Measurements from ENCODE around the gene PPP2R5D.
"Not testable (repeated sequence)": the region's sequence is repeated elsewhere in the genome, so short reads cannot be mapped to it uniquely, and the experiment has no call there.

The PPP2R5D gene
- total RNA-seq = 59.9 to 73.5 reads per million in 2 donors

DNA sequence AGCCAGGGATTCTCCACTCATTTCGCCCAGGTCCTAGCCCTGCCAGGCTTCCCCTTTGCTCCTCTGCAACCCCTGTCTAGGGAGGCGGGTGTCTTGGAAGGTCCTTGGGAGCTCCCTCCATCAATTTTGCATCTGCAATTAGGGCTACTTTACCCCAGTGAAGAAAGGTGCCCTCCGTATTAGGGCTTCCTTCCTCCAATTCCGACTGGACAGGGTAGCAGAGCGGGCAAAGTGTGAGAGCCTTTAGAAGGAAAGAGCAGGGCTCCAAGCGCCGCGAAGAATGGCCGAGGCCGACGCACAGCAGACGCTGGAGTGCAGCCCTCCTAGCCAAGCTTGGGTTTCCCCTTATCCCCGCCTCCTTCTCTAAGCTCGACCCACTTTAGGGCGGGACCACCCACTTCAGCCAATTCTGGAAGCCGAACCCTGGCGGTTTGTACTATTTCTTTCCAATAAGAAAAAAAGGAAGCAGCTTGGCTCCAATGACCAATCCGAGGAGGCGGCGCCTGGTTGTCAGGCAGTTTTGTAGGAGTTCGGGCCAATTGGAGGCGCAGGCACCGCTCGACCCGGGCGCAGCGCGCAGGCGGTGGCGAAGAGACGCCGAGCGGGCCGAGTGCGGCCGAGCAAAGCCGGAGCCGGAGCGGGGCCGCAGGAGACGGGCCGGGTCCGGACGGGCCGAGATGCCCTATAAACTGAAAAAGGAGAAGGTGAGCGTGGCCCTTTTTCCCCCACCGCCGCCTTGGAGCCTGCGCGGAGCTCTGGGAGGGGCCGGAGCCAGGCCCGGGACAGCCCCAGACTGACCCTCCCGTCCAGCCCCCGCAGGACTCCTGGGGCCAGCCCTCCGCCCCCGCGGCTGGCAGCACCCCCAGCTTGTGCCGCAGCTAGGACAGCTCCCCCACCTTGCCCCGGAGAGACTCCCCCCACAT lies at the start of gene PPP2R5D:
TSS of gene PPP2R5D (plus strand) at position 570 of the 923 bp plus-strand sequence. CDS start at position 678, 108 bp downstream.
- peak; percentile 66 for DNase-seq

GRCh38 chr6:42935322-42935721 lies 49.0 kb upstream of the PPP2R5D start:
- DNase-seq = no peak

- DNase-seq = no peak
Measured at GRCh38 chr6:42936398-42936797, 48.0 kb upstream of the PPP2R5D start.

GRCh38 chr6:42937548-42938427 lies 46.6 kb upstream of the PPP2R5D start:
- no peak for DNase-seq

- DNase-seq = no peak
Measured at GRCh38 chr6:42938428-42938796, 46.0 kb upstream of the PPP2R5D start.

GRCh38 chr6:42938987-42939809 lies 45.2 kb upstream of the PPP2R5D start:
- DNase-seq = no peak

DNA sequence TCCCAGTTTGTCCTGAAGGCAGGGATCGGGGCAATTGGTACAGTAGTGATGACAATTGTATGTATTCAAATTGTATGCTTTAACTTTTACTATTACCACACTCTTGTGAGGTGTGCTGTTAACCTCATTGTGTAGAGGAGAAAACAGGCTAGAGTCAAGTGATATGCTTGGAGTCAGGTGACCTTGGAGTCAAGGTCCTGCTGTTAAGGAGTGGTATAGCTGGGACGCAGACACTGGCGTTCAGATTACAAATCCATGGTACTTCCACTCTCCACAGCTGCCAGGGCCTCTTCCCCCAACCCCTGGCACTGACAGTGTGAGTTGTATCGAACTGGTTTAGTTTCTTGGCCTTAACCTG lies 44.6 kb upstream of the PPP2R5D start:
- DNase-seq = no peak

GRCh38 chr6:42940493-42941045 lies 43.8 kb upstream of the PPP2R5D start:
- DNase-seq = no peak

- DNase-seq = not testable (repeated sequence)
Measured at GRCh38 chr6:42941356-42941755, 43.0 kb upstream of the PPP2R5D start.

GRCh38 chr6:42942444-42942843 lies 41.9 kb upstream of the PPP2R5D start:
- no peak for DNase-seq

DNA sequence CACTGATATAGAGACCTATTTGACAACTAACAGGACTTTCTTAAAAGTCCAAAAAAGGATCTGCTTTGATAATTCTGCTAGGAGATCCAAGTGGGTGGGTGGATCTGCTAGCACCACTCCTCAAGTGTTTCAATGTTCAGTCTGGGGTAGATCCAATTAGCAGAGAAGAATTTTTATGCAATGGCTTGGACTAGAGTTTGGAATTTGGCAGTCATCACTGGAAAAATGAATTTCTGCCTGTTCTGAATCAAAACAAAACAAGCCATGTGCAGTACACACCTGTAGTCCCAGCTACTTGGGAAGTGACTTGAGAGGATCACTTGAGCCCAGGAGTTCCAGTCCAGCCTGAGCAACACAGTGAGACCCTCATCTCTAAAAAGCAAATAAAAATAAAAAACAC lies 36.4 kb upstream of the PPP2R5D start:
- DNase-seq = no peak

GRCh38 chr6:42952389-42952788 lies 32.0 kb upstream of the PPP2R5D start:
- DNase-seq = no peak

DNA sequence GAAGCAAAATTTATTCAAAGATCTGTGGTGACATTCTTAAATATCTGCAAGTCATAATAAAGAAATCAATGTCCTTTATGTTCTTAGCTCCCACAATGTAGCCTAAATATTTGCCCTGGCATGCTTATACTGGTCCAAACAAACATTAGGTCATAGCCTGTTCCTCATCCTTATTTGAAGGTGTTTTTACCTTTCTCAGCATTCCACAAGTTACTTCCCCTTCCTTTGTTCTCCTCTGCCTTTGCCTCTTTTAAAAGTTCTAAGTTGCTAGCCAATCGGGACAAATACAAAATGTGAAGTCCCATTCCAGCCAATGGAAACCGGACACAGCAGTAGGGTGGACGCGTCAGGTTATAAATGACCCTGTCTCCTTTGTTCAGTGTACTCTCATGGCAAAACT lies 30.0 kb upstream of the PPP2R5D start:
- not testable (repeated sequence) for DNase-seq

DNA sequence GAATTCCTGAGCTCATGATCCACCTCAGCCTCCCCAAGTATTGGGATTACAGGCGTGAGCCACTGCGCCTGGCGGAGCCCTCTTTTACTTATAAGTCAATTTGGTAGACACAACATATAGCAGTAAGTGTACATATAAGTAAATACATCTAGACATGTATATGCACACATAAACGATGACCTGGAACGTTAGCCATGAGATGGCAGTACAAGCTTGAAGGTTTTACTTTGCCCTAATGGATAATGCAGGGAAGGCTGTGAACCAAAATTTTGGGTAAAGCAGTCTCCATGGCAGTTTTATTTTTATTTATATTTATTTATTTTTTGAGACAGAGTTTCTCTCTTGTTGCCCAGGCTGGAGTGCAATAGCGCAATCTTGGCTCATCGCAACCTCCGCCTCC lies 26.2 kb upstream of the PPP2R5D start:
- DNase-seq = no peak

- DNase-seq = no peak
Measured at GRCh38 chr6:42959917-42960242, 24.5 kb upstream of the PPP2R5D start.

DNA sequence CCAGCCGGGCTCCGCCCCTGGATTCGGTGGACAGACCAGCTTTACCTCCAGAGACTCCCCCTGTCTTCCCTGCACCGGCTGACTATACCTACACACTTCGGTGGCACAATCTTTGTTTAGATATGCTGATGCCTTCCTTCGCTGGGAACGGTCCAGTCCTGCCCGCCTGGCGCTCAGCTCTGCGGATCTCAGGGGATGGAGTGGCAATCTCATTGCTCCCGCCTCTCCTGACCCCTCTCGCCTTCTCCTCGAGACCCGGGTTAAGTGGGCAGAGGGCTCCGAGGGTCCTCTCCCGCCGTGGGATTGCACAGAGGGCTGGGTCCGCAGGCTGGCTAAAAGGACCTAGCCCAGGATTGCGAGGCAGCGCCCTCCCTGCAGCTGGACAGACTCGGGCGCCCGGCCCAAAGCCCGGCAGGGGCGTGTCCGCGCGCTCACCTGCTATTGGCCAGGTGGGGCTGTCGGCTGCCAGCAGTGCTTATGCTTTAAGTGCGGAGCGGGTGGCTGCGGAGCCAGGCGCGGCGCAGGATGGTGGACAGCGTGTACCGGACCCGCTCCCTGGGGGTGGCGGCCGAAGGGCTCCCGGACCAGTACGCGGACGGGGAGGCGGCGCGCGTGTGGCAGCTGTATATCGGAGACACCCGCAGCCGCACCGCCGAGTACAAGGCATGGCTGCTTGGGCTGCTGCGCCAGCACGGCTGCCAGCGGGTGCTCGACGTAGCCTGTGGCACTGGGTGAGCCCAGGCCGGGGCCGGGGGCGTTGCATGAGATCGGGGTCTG lies 23.9 kb upstream of the PPP2R5D start, which contains the start of gene GNMT:
TSS of gene GNMT (plus strand) at position 512 of the 777 bp plus-strand sequence. CDS start at position 526, 14 bp downstream.
- peak; percentile 20 for DNase-seq

- no peak for DNase-seq
Measured at GRCh38 chr6:42961020-42961470, 23.3 kb upstream of the PPP2R5D start.

DNA sequence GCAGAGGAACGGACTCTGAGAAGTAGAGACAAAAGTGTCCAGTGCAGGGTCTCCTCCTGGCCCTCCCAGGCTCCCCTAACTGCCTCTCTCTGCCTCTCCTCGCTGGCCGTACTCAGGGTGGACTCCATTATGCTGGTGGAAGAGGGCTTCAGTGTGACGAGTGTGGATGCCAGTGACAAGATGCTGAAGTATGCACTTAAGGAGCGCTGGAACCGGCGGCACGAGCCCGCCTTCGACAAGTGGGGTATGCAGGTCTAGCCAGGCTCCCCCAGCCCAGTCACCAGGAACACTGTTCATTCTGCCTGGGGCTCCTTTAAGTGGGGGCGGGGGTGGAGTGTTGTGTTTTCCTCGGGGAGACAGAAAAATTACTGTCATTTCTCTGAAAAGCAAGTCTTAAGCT lies 22.3 kb upstream of the PPP2R5D start:
- no peak for DNase-seq

DNA sequence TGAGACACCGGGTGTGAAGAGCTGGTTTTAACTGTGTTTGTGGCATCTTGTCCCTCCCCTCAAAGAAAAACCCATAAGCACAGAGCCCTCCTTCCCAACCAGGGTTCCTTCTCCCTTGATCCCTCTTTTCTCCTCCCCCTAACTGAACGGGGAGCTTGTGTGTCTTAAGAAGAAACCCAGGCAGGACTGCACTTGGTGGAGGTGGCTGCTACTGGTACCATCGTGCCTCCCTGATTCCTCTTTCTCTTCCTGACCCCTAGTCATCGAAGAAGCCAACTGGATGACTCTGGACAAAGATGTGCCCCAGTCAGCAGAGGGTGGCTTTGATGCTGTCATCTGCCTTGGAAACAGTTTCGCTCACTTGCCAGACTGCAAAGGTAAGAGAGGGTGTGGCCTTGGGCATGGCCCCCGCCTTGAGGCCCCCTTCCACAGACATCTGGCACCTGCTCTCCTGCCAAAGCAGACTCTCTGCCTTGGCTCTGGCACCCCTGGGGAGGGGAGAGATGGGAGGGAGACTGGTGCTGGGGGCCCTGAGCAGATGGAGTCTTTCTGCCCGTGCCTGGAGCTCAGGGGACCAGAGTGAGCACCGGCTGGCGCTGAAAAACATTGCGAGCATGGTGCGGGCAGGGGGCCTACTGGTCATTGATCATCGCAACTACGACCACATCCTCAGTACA lies 21.7 kb upstream of the PPP2R5D start:
- no peak for DNase-seq

GRCh38 chr6:42963179-42963854 lies 21.1 kb upstream of the PPP2R5D start:
- DNase-seq = no peak

Measured in activated gamma-delta T cell (primary cell).